Measurements from ENCODE around the gene TSR3.

DNA sequence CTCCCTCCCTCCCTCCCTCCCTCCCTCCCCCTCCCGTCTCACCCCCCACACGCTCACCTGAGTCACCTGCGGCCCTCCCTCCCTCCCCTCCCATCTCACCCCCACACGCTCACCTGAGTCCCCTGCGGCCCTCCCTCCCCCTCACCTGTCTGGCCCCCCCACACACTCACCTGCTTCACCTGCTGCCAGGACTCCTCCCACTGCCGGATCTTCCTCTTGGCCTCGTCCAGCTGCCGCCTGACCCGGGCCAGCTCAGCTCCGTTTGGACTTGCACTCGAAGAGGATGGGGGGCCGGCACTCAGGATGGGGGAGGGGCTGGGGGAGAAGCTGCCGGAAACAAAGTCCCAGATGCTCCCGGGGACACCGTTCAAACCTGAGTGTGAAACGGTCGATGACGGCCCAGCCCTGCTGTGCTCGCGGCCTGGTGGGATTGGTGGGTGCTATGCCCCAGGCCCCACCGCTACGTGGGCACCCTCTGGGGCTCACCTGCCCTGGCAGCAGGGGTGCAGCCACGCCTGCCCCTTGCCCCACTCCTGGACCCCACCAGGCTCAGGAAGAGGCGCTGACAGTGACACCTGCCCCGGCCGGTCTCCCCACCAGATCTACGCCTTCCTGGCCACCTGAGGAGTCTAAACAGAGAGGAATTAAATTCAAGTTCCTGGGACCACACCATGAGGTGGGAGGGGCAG, 16.0 kb upstream of the TSR3 start:
- TF ChIP-seq, protein P1, sequence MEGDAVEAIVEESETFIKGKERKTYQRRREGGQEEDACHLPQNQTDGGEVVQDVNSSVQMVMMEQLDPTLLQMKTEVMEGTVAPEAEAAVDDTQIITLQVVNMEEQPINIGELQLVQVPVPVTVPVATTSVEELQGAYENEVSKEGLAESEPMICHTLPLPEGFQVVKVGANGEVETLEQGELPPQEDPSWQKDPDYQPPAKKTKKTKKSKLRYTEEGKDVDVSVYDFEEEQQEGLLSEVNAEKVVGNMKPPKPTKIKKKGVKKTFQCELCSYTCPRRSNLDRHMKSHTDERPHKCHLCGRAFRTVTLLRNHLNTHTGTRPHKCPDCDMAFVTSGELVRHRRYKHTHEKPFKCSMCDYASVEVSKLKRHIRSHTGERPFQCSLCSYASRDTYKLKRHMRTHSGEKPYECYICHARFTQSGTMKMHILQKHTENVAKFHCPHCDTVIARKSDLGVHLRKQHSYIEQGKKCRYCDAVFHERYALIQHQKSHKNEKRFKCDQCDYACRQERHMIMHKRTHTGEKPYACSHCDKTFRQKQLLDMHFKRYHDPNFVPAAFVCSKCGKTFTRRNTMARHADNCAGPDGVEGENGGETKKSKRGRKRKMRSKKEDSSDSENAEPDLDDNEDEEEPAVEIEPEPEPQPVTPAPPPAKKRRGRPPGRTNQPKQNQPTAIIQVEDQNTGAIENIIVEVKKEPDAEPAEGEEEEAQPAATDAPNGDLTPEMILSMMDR (conservative IDR thresholded peaks at IDR 0.05 in 1 of 2, IDR thresholded peaks at IDR 0.05 in 1 of 2; ENCODE audit: extremely low read depth in 1 of 2, insufficient read depth in 1 of 2, low read depth in 1 of 2, low read length in 2 of 2), result no peak
- TF ChIP-seq EZH2 (IDR thresholded peaks at IDR 0.05; ENCODE audit: borderline replicate concordance, low read length), result no peak

Measured in mammary epithelial cell (primary cell).